ENCODE results near the gene ZNF124. TPM values are rescaled to one million over a fixed set of nuclear protein-coding genes. Genes with fewer than 3 reads are reported as not detected.
"Not testable (repeated sequence)": the region's sequence is repeated elsewhere in the genome, so short reads cannot be mapped to it uniquely, and the experiment has no call there.

ZNF124 gene
- 10 to 100 TPM; 22.6 to 58.1 (median 46.8) TPM for total RNA-seq

DNA sequence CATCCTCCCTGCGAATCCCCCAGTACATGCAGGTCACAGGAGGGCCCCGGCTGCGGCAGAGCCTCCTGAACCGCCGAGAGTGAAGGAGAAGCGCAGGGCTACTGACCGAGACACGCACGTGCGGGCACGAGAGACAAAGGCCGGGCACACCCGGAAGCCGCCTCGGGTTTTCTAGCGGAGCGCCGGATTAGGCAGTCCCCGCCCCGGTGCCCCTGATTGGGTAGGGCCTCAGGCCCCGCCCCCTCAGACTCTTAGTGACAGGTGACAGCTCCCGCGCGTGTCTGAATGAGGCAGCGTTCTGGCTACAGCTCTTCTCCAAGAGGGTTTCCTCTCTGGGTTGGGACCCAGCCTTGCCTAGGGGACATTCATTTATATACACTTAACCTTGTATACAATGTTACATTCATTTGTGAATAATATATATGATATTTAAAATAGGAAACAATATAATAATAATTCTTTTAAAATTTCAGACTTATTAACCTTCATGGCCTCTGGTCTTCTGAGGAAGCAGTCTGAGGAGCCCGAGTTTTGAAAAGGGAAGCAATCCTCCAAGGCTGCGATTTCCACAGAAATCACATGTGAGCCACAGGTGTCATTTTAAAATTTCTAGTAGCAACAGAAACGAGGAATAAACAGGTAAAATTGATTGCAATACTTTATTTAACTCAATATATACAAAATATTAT, at the start of gene ZNF124:
ZNF124 (minus strand) TSS at position 146 of the 689 bp plus-strand sequence; CDS start at position 3, 143 bp downstream.
- not testable (repeated sequence) for H3K36me3 ChIP-seq, H3K27ac ChIP-seq, H3K27me3 ChIP-seq, H3K4me3 ChIP-seq, H3K4me1 ChIP-seq, H3K9me3 ChIP-seq
- WGBS, 2 donors (ENCODE audit: low coverage in 1 of 2) = 24 to 43% methylated on average over 3 of the region's 28 CpGs
- peak; percentile 99 for ATAC-seq

DNA sequence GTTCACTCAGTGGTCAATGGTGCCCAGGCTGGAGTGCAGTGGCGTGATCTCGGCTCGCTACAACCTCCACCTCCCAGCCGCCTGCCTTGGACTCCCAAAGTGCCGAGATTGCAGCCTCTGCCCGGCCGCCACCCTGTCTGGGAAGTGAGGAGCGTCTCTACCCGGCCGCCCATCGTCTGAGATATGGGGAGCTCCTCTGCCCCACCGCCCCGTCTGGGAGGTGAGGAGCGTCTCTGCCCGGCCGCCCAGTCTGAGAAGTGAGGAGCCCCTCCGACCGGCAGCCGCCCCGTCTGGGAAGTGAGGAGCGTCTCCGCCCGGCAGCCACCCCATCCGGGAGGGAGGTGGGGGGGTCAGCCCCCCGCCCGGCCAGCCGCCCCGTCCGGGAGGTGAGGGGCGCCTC, 48.5 kb upstream of the ZNF124 start:
- WGBS, 2 donors (ENCODE audit: low coverage in 1 of 2) = no CpG with 5 or more reads among the region's 30 CpGs

DNA sequence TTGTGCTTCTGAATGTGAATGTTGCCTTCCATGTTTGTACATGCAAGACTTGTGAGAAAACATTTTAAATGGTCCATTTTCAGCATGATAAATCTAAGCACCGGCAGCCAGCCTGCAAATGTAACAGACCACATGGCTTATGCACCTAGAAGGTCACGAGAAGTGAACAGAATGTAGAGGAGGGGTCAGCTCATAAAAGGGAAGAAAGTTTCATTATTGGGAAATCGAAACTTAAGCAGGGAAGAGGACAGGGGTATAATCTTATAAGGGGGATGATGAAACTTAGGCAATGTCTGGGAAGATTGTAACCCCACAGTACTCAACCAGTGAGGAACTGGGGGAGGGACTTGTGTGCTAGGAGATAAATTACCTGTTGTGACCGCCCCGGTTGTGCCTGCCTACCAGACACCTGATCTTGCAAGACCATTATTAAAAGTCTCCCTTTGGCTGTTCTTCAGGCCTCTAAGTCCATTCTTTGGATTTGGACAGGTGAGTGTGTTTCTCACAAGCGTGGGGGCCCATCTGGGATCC, 46.4 kb upstream of the ZNF124 start:
- Histone ChIP-seq H3K36me3 (no peaks in the 10 kb centered on the region), H3K27ac (no peak overlapping the region), H3K9me3 (no peaks in the 10 kb centered on the region), H3K27me3 (no peaks in the 10 kb centered on the region), H3K4me3 (no peak overlapping the region), H3K4me1 (no peaks in the 10 kb centered on the region)
- WGBS, 2 donors (ENCODE audit: low coverage in 1 of 2) = 58 to 83% methylated on average over 1 to 4 of the region's 6 CpGs
- TF ChIP-seq POLR2A (IDR thresholded peaks at IDR 0.05) (no peak), POLR2AphosphoS5 (IDR thresholded peaks at IDR 0.05) (no peak), EP300 (IDR thresholded peaks at IDR 0.05) (no peak)
- TF ChIP-seq, protein P1, sequence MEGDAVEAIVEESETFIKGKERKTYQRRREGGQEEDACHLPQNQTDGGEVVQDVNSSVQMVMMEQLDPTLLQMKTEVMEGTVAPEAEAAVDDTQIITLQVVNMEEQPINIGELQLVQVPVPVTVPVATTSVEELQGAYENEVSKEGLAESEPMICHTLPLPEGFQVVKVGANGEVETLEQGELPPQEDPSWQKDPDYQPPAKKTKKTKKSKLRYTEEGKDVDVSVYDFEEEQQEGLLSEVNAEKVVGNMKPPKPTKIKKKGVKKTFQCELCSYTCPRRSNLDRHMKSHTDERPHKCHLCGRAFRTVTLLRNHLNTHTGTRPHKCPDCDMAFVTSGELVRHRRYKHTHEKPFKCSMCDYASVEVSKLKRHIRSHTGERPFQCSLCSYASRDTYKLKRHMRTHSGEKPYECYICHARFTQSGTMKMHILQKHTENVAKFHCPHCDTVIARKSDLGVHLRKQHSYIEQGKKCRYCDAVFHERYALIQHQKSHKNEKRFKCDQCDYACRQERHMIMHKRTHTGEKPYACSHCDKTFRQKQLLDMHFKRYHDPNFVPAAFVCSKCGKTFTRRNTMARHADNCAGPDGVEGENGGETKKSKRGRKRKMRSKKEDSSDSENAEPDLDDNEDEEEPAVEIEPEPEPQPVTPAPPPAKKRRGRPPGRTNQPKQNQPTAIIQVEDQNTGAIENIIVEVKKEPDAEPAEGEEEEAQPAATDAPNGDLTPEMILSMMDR (IDR thresholded peaks at IDR 0.05) = no peak
- no peak for ATAC-seq

More for the DNA sequence above, 48.5 kb upstream of the ZNF124 start:
- H3K4me1 ChIP-seq, ATAC-seq, H3K27me3 ChIP-seq, H3K36me3 ChIP-seq, H3K4me3 ChIP-seq, H3K27ac ChIP-seq: not testable (repeated sequence)
- peaks cover 0 to 14% (median 0%) of the 10 kb centered on the region in 3 donors for H3K9me3 ChIP-seq

DNA sequence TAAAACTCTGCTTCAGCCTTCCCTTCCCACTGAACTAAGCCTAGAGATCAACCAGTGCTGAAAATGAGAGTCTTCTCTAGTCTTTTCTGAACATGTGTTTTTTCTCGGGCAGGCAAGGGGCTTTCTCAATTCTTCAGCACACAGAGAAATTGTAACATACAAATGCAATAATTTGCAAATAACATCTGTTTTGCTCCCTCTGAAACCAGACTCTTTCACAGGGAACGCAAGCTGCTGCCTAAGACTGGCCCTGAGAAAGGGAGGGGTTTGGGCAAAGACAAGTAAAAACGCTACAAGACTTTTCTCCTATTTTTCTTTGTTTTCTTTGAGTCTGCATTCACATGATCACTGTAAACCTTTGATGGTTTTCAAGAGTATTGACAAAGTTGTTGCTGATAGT, 44.4 kb upstream of the ZNF124 start:
- H3K27ac ChIP-seq = no peak overlapping the region
- no peak overlapping the region for H3K4me3 ChIP-seq
- H3K4me1 ChIP-seq = no peaks in the 10 kb centered on the region
- no peak for ATAC-seq
- WGBS, 2 donors (ENCODE audit: low coverage in 1 of 2) = 38 to 47% methylated on average over 3 of the region's 3 CpGs
- no peaks in the 10 kb centered on the region for H3K9me3 ChIP-seq
- no peaks in the 10 kb centered on the region for H3K27me3 ChIP-seq
- H3K36me3 ChIP-seq = no peaks in the 10 kb centered on the region
- no peak for TF ChIP-seq POLR2A (IDR thresholded peaks at IDR 0.05)

DNA sequence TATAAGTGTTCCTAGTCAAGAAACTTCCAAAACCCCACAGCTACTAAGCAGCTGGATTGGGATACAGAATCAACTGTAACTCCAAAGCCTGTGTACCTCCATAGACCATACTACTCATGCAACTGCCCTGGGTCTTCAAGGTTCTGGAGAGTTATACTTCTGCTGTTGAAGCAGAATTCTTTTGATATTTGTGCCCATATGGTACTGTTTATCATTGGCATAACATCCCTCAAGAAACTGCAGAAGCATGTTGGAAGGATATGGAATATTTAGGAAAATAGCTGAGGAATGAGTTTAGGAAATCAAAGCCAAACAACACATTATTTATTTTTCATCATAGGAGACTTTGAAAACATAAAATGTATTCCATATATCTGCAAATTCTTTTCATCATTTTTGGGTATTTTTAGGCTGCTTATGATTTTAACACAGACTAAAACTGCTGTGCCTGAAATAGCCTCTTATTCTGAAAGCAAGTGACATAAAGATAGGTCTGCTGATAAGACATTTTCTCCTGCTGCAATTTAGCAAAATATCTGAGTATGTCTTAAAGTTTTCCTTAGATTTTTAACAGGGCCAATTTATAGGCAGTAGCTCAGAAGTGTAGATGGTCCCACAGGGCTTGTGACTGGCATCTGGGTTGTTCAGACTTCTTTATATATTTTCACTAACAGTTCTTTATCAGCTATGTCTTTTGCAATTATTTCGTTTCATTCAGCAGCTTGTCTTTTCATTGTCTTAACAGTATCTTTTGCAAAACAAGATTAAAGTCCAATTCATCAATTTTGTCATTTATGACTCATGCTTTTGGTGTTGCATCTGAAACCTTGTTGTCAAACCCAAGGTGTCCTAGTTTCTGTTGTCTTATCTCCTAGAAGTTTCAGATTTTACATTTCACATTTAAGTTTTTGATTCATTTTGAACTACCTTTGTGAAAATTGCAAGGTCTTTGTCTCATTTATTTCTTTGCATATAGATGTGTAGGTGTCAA, 41.1 kb upstream of the ZNF124 start:
- H3K27me3 ChIP-seq = no peaks in the 10 kb centered on the region
- H3K9me3 ChIP-seq = no peaks in the 10 kb centered on the region
- no peaks in the 10 kb centered on the region for H3K36me3 ChIP-seq
- ATAC-seq = no peak
- H3K4me3 ChIP-seq = no peak overlapping the region
- WGBS, 2 donors (ENCODE audit: low coverage in 1 of 2) = 41 to 44% methylated on average over 1 of the region's 1 CpG
- TF ChIP-seq POLR2A (IDR thresholded peaks at IDR 0.05) (no peak), EP300 (IDR thresholded peaks at IDR 0.05) (no peak), POLR2AphosphoS5 (IDR thresholded peaks at IDR 0.05) (no peak)
- peaks cover 0 to 20% (median 10%) of the 10 kb centered on the region in 3 donors for H3K4me1 ChIP-seq
- no peak overlapping the region for H3K27ac ChIP-seq

DNA sequence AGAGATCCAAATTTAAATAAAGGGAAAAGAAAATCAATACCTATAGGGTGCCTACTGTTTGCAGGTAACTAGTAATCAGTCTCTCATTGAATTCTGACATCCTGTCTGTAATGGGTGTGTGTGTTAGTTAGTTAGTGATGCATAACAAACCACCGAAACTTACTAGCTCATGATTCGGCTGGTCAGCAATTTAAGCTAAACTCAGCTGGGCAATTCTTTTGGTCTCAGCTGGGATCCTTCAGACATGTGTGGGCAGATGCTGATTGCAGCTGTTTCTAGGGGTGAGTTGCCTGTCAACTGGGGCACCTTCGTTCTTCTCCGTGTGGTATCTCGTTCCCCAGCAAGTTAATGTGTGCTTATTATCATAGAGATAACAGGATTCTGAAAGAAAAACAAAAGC, 40.2 kb upstream of the ZNF124 start:
- ATAC-seq = no peak
- 29 to 50% methylated on average over 2 to 5 of the region's 5 CpGs for WGBS, 2 donors (ENCODE audit: low coverage in 1 of 2)
- no peaks in the 10 kb centered on the region for H3K36me3 ChIP-seq

More for the DNA sequence above, 40.2 kb upstream of the ZNF124 start:
- H3K9me3 ChIP-seq = no peaks in the 10 kb centered on the region
- H3K27me3 ChIP-seq = no peaks in the 10 kb centered on the region
- no peak overlapping the region for H3K27ac ChIP-seq
- H3K4me3 ChIP-seq = no peak overlapping the region
- peaks cover 0 to 29% (median 10%) of the 10 kb centered on the region in 3 donors for H3K4me1 ChIP-seq
- TF ChIP-seq, protein P1 (IDR thresholded peaks at IDR 0.05) = no peak

All from gastroesophageal sphincter (tissue), 4 donors.